Renal cortex interstitium (tissue), 11 donors: Measurements from ENCODE around the gene CFDP1. TPM values are rescaled to one million over a fixed set of nuclear protein-coding genes. Genes with fewer than 3 reads are reported as not detected.

Source experiments
- DNase-seq, 11 donors: peaks; one replicate each; pipeline ENCODE4 v3.0.0-alpha.2; 2013; ENCODE audit warnings: low read depth in 9 of 11, low spot score in 4 of 11; ENCODE audit errors: extremely low read depth in 1 of 11
- polyA plus RNA-seq, 3 donors: library from polyadenylated mRNA; unstranded; fragments of 120-200 nt; gene quantifications; one replicate each; pipeline ENCODE4 v1.2.1, GENCODE V29; 2013; ENCODE audit not compliant: insufficient read length in 3 of 3

CFDP1 gene
- polyA plus RNA-seq, 3 donors, result 156 to 197 (median 173) TPM

DNA sequence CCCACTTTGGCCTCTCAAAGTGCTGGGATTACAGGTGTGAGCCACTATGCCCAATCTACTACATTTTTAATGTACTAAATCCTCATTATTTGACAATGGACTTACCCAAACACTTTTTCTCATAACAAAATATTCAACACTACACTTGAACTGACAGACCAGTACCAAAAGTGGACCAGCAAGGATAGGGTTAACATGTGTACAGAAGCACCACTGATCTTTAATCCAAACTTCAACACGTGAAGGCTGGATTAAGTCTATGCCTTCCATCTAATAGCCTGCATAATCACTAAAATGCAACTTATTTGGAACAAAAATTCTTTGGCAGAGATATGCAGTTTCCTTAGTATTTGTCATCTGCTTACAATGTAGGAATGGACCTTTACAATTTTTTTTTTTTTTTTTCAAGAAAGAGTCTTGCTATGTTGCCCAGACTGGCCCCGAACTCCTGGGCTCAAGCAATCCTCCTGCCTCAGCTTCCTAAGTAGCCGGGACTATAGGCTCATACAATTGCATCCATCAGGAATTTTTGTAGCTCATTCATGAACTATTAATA is 121.8 kb downstream of the CFDP1 start:
- DNase-seq, result no peak

- no peak for DNase-seq
Observed at GRCh38 chr16:75310541-75310940, 122.8 kb downstream of the CFDP1 start.

- DNase-seq, result no peak
Observed at GRCh38 chr16:75309899-75310430, 123.3 kb downstream of the CFDP1 start.

DNA sequence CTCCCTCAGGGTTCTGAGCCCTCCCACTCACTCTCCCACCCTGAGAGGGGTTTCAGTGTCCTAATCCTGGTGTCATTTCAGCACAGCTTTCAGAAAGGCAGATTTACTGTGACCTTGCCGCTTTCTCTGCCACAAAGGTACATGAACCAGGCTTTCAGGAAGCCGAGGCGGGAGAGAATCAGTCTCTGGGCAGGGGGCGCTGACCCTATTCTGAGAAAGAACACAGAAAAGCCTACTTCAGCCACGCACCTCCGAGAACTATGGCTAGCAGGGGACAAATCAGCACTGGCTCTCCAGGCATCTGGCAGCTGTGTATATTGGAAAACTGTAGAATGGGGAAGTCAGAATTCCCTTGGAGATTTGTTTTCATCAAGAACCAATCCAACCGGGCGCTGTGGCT is 124.1 kb downstream of the CFDP1 start:
- no peak for DNase-seq

- DNase-seq, result no peak
Observed at GRCh38 chr16:75308011-75308410, 125.3 kb downstream of the CFDP1 start.

DNA sequence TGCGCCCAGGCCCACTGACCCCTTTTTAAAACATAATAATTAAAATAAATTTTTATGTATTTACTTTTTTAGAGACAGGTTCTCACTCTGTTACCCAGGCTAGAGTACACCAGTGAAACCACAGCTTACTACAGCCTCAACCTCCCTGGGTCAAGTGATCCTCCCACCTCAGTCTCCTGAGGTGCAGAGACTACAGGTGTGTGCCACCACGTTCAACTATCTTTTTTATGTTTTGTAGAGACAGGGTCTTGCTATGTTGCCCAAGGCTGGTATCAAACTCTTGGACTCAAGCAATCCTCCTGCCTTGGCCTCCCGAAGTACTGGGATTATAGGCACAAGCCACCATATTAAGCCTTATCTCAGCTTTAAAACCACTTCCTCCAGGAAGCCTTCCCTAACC is 125.8 kb downstream of the CFDP1 start:
- no peak for DNase-seq

DNA sequence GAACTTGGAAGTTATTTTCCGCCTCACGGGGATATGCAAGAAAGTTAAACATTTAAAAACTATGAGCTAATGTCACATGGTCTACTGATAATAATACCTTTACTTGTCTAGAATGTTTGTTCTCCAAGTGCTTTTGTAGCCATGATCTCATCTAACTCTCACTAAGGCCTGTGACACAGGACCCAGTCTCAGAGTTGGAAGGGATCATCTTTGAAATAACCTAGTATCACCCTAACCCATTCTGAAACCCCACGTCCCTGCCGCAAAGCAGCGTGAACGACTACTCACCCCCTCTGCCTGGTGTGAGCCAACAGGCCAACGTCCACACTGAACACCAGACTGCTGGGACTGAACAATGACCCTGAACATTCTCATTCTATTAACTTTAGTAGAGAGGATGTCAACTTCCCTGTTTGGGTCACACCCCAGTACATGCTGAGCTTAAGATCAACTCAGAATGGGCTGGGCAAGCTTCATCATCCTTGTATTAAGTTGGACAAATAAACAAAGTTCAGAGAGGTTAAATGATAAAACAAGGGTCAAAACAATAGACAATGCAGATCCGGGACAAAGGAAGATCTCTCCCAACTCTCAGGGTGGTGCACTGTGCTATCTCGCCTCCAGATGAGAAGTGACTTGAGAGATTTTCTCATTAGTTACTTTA is 127.1 kb downstream of the CFDP1 start:
- DNase-seq, result no peak

GRCh38 chr16:75305364-75306098 is 127.8 kb downstream of the CFDP1 start:
- peak in 3 of 11 donors; percentile 43 to 60 (median 51) for DNase-seq

- DNase-seq, result no peak
Observed at GRCh38 chr16:75304521-75305363, 128.6 kb downstream of the CFDP1 start.

DNA sequence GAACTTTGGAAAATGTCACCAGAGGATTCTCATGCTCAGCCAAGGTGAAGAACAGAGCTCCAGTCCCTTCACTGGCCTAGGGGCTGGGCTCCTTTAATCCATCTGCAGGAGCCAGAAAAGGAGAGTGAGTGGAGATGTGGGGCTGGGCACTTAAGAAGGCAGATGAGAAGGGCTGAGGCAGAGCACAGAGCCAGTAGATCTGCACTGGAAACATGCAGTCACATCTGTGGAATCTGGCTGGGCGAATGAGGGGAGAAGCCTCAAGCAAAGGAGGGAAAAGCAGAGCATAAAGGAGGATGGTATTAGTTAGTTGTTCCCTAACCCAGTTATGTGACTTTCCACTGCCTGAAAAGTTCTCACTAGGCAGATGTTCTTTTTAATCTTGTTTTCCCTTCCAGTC is 131.5 kb downstream of the CFDP1 start:
- no peak for DNase-seq

DNA sequence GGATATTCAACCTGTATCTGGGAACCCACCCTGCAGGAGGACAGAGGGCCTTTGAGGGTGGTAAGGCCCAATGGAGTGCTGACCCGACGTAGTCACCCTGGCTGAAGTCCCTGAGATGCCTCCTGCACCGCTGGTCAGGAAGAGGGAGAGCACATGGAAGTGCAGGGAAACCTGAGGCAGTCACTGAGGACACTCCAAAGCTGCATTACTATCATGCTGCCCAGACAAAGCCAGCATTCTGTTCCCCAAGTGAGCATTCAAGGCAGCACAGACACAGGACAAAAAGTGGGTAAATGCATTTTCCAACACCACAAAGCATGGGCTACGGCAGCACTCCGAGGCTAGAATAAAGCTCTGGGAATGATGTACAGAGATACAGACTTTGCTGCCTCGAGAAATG is 135.0 kb downstream of the CFDP1 start:
- DNase-seq, result no peak

- DNase-seq, result no peak
Observed at GRCh38 chr16:75296606-75297005, 136.7 kb downstream of the CFDP1 start.

DNA sequence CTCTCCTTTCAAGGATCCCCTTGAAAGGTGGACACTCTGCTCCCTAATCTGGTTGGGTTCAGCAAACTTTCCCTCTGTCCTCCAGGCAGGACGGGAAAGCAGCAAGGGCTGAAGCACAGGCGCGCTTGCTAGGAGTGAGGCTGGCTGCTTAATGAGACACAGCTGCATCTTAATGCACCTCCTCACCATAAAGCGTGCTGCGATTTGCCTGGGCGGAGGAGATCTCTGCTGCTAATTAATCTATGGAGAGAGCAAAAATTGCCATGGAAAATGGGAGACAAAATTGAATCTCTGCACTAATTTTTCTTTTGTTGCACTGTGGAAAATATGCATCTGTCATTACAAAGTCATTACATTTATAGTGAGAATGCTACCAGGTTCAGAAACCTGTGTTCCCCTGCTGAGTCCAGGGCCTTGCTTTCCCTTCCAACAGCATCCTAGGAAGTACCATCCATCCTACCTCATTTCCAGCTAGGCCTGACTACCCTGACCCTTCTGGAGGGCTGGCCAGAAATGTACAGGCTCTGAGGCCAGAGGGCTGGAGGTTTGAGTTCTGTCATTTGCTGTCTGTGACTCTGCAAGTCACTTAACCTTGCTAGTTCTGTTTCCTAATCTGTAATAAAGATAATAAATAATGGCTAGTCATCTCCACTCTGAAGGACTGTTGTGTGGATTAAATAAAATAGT is 138.4 kb downstream of the CFDP1 start:
- DNase-seq, result no peak

DNA sequence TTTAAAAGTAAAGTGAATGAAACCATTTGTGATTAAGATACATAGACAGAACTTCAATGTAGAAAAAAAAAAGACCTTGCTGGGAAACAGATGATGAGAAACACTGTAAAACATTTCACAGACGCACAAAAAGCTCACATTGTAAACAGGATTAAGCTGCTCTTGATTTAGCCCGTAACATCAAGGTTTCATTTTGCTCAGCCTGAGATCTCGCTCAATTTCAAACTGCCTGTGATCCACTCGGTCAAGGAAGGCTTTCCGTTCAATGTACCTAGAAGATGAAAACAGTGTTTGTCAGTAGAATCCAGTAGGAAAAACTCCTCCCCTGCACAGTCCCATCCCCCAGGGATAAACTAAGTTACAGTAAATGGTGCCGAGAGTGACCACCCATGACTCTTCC is 139.5 kb downstream of the CFDP1 start:
- no peak for DNase-seq

GRCh38 chr16:75293173-75293572 is 140.1 kb downstream of the CFDP1 start:
- no peak for DNase-seq

DNA sequence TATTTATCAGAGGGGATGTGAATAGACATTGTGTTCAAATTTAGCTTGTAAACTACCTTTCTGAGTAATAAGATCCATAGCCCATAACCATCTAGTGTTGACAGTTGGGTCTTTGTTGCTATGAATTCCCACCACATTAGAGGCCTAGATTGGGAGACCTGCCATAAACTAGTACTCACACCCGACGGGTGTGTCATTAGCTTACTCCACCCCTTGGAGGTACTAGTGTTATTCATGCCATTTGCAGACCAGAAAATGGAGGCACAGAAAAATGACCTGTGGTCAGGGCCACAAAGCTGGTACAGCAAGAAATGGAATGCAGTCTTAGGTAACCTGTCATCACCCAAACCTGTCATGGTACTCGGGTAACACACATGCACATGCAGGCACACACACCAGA is 140.6 kb downstream of the CFDP1 start:
- DNase-seq, result no peak

DNA sequence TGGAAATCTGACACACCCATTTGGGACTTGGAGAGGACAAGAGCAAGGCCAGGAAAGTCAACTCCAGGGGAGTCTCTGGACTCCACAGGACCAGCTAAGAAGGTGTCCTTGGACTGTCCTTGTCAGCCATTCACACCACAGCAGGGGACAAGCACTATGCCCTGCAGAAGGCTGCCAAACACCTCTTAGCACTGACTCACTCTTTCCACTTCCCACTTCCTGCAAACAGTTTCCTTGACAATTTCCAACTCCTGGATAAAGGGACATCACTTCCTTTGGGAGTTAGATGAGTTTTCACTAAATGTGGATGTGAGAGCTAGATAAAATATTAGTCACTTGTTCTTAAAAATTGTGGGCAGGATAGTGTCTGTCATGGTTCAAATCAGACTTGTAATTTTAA is 144.1 kb downstream of the CFDP1 start:
- peak in 1 of 11 donors; percentile 18 for DNase-seq

DNA sequence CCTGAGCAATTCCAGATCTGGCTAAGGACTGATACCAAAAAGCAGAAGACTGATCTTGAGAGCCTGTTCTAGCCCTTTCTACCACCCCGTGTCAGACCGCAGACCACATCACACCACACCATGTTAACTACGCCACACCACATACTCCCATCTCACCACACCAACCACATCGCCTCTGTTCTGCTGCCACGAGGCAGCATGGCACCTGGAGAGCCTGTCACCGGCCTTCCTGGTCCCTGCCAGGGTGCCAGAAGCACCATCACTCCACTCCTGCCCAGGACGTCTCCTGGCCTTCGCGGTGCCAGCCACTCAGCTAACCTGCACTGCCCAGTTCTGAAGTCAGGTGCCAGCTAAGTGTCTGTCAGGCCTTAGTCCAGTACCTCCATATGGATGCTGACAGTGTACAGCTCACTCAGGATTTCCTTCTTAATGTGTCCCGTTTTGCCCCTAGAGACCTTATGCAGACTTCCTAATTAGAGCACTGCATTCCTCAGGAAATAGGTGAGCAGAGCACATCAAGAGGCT is 144.6 kb downstream of the CFDP1 start:
- DNase-seq, result no peak

- DNase-seq, result no peak
Observed at GRCh38 chr16:75288181-75288580, 145.1 kb downstream of the CFDP1 start.
